NCI-H187 (cell line): Measurements from ENCODE around the gene FYN.

Source experiments
- DNase-seq, 2 experiments: peaks; one replicate each; lab custom pipeline; 2025; lab: John Stamatoyannopoulos, UW

The FYN gene

DNA sequence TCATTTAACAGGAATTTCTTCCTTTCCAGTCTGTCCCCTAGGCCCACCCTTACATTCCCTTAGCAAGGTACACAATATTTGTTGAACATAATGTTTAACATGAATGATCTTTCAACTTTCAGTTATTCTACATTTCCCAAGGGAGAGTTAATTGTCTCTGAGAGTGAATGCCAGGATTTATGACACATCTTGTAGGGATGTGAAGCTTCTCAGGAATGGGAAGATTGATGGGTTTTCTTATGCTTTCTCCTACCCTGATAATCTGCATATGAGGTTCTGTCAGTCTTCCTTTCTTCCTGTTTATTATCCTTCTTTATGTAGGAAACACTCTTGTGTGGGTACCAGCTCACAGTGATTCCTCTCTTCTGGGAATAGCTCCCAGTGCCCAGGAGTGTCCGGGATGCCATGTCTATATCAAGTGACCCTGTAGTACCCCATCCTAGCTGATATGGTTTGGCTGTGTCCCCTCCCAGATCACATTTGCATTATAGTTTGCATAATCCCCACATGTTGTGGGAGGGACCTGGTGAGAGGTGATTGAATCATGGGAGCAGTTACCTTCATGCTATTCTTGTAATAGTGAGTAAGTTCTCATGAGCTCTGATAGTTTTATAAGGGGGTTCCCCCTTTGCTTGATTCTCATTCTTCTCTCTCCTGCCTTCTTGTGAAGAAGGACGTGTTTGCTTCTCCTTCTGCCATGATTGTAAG lies 7.1 kb upstream of the FYN start:
- DNase-seq: no peak

- DNase-seq: no peak
These were observed 2.5 kb upstream of the FYN start for GRCh38 chr6:111875741-111876140.

DNA sequence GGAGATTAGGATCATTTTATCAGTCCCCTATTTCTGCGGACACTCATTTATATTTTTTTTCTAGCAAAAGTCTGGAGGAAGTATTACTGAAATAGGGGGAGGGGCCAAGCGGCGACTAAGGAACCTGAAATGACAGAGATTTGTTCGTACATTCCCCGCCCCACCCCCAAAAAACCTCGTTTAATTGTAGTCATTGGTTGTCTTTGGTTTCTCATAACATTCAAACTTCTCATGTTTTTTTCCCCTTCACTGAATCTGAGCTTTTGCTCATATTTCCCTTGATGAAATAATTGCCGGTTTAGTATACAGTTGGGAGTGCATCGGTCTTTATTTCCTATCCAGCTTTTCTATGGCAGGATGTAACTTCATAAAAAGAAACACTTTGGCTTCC lies 768 bp upstream of the FYN start:
- DNase-seq: no peak

- no peak for DNase-seq
These were observed 663 bp downstream of the FYN start for GRCh38 chr6:111872401-111873177.

DNA sequence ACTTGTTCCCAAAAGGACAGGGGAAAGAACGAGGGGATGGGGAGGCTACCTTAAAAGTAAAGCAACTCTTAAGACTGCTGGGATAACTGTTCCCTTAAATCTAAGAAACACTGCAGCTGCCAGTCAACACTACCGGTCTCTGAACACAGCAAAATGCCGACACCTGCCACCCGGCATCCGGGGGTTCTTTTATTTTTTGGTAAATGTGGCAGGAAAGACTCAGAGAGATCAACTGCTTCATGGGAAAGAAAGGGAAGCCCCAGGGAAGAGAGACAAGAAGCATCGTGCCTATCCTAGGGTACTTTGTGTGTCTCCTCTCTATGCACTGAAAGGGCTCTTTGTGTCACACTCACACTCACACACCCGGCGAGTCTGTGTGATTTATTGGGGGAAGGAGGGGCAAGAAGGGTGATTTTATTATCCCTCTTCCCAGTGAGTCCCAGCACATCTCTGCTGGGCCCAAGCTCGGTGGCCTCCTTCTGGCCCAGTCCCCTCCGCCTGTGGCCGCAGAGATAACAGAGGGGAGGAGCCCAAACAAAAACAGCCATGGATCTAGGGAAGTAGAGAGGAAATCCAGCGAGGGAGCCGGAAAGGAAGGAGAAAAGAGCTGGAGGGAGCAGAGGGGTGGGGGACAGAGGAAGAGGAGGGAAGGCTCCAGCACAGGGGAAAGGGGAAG lies 1.4 kb downstream of the FYN start:
- DNase-seq: no peak

GRCh38 chr6:111871207-111871606 lies 2.0 kb downstream of the FYN start:
- no peak for DNase-seq

DNA sequence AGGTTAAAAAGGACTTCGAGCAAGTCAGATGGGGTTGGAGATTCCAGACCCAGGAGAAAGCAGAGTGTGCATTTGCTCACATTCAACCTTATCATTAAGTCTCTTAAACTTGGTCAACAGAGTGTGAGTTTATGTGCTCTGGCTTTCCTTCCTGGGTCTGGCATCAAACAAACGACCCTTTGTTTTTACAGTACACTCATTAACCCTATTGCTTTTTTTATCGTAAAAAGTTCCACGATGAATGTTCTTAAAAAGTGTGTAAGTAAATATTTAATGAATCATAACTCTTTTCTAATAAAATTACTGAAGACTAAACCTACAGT lies 2.5 kb downstream of the FYN start:
- DNase-seq: no peak

DNA sequence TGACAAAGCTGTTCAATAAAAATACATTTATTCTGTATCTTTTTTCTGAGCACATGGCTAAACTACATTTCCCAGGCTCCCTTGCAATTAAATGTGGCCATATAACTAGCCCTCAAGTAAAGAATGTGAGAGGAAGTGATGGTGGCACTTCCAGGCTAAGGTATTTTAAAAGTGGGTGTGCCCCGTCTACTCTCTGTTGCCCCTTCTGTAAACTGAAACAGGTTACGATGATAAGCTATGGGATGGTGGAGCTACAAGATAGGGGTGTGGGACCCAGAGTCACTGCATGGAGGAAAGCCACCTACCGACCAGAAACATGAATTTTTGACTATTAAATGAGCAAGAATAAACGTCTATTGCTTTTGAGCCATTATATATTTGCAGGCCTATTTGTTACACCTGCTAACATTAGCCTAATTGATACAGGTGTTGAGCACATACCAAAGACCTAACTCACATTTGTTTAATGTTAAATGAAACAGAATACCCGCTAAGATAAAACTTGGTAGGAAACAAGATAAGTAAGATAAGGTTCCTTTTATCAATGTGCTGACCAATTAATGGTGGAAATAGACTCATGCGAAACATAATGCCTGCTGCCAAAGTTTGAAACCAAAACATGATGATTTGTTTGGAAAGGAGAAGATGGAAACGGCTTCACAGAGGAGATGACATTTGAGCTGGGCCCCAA lies 3.1 kb downstream of the FYN start:
- DNase-seq: no peak

GRCh38 chr6:111866857-111867256 lies 6.4 kb downstream of the FYN start:
- no peak for DNase-seq

DNA sequence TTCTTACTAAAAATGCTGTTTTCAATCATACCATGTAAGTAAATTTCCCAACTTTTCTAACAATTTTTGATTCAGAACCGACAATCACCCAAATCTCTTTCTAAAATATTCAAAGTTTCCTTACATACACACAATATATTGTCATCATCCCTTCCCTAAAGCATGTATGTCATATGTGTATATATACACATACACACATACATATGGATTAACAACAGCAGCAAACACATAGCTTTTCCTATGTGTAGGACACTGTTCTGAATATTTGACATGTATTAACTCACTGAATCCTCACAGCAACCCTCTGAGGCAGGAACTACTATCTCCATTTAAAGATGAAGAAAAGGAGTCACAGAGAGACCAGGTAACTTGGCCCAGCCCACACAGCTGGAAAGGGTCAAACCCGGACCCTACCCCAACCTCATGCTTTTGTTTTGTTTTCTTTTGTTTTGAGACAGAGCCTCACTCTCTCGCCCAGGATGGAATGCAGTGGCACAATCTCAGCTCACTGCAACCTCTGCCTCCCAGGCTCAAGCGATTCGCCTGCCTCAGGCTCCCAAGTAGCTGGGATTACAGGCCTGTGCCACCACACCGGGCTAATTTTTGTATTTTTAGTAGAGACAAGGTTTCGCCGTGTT lies 7.2 kb downstream of the FYN start:
- DNase-seq: no peak

DNA sequence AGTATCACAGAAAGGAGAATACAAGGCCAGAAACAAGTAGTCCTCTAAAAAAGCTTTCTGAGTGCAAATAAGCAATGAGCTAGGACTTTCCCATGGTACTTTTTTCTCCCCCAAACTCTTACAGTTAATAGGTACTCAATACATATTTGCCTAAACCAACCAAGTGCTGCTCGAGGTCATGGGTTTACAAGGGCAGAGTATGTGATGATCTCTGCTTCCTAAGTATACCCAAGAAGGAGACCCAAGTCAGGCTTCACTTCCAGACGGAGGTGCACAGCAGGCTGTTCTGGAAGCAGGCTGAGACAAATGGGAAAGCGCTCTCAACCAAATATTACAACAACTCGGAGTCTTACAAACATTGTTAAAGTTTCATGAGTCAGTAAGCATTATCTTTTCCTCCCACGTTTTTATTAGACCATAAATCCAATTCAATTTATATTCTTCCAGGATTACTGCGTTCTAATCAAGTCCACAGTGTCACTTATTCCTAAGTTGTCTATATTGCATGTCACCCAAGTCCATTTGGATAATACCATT lies 8.1 kb downstream of the FYN start:
- no peak for DNase-seq

GRCh38 chr6:111864138-111865048 lies 8.9 kb downstream of the FYN start:
- no peak for DNase-seq

DNA sequence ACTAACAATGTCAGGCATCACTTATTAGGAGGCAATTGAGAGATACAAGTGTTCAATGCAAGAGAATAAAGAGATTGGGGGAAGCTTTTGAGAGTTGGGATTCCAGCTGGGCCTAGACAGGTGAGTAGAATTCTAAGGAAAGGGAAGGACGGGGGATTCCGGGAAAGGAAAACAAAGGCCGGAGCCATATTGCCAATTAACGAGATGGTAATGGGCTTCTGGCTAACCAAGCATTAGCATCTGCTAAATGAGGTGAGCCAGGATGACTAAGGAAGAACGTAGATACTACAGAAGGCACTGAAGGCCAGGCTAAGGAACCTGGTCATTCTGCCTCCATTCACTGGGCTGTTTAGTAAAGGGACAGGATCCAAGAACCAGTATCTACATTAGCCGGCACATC lies 10.5 kb downstream of the FYN start:
- no peak for DNase-seq

DNA sequence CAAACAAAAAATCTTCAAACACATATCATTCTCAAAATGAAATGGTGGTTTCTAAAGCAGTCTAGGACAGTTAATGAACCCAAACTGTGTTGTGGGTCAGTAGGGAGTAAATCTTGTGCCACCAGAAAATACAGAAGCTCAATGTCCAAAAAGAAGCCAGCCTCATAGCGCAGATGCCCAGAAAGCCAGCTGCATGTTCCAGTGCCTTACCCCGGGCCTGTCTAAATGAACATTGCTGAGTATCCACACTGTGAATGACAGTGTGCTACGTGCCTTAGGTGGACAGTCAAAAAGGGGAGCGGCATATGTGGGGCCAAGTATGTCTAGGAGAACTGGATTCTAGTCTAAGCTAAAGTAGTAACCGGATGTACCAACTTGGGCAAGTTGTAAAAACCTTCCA lies 10.9 kb downstream of the FYN start:
- DNase-seq: no peak

- peak; percentile 75 to 76 for DNase-seq
These were observed 11.8 kb downstream of the FYN start for GRCh38 chr6:111861431-111861885.

- DNase-seq: no peak
These were observed 14.9 kb downstream of the FYN start for GRCh38 chr6:111858347-111858746.

DNA sequence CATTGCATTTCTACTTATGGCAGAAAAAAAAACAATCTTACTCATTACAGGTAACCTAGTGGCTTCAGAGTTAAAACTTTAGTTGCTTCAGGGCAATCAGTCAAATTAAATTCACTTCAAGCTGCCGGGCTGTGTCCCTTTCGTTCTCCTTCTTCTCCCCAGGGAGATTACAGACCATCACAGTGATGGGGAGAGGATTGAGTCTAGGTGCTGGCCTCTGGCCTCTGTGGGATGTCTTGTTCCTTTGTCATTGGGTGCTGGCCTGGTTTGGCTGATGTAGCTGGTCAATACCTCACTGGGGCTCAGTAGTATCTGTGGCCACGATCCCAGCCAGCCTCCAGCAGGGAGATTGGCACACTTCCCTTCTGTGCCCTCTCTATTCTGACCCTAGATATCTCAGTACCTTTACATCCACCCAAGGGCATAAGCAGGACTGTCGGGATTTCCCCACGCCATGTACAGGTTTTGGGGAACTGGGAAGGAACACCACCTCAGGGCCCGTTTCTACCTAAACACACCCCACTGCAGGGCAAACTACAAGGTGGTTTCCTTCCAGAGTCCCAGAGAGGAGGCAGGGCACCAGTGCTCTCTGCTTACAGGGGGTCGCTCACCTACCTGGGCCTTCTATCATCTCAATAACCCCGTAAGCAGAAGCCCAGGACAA lies 15.4 kb downstream of the FYN start:
- no peak for DNase-seq

GRCh38 chr6:111855753-111856152 lies 17.5 kb downstream of the FYN start:
- no peak for DNase-seq

GRCh38 chr6:111854683-111855082 lies 18.6 kb downstream of the FYN start:
- no peak for DNase-seq

DNA sequence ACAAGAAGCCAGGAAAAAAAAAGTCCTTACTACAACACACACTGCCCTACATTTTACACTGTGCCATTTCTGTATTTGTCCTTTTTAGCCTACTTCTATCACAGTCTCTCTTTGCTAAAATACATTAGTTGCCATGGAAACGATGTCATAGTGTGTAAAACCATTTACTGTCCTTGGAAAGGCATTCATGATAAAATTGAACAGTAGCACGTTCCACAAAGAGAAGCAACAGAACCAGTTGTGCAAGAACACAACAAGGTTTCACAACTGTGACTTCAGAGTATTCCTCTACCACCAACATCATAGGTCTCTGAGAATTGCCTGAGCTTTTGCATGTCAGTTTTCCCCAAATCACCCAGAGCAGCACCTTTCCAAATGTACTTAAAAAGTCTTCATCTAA lies 20.5 kb downstream of the FYN start:
- DNase-seq: no peak
